Osteoblast (primary cell): ENCODE results near the gene BDKRB2. TPM values are rescaled to one million over a fixed set of nuclear protein-coding genes. Genes with fewer than 3 reads are reported as not detected.

Experiments used
- DNase-seq: peaks from one replicate; pipeline ENCODE4 v3.0.0; 2011; ENCODE audit warnings: low spot score, mixed read lengths; ENCODE audit not compliant: insufficient read length; ENCODE audit errors: missing footprints
- H2AFZ ChIP-seq: 2 replicates; pipeline ENCODE4 v1.6.0; 2011; ENCODE audit warnings: mild to moderate bottlenecking, low read length
- H3K27ac ChIP-seq: 2 replicates; pipeline ENCODE4 v1.5.1; 2011; ENCODE audit warnings: mild to moderate bottlenecking, low read depth, low read length, moderate library complexity
- H3K27me3 ChIP-seq: 2 replicates; pipeline ENCODE4 v1.6.0; 2012; ENCODE audit warnings: mild to moderate bottlenecking, control low read depth, inconsistent platforms, low read length, moderate library complexity; ENCODE audit not compliant: insufficient read depth
- H3K36me3 ChIP-seq: 2 replicates; pipeline ENCODE4 v1.5.1; 2011; ENCODE audit warnings: mild to moderate bottlenecking, low read length, control low read depth, moderate library complexity; ENCODE audit not compliant: insufficient read depth
- H3K4me1 ChIP-seq: 2 replicates; pipeline ENCODE4 v1.5.1; 2011; ENCODE audit warnings: mild to moderate bottlenecking, low read length, control low read depth, moderate library complexity; ENCODE audit not compliant: insufficient read depth
- H3K4me2 ChIP-seq: 2 replicates; pipeline ENCODE4 v1.6.0; 2011; ENCODE audit warnings: mild to moderate bottlenecking, low read length; ENCODE audit not compliant: insufficient read depth
- H3K4me3 ChIP-seq: fragments of 200-600 bp; sonication (generic); 3 replicates; pipeline ENCODE4 v1.5.1; 2012; ENCODE audit warnings: mild to moderate bottlenecking, low read length, inconsistent platforms; ENCODE audit not compliant: insufficient read depth
- H3K79me2 ChIP-seq: 2 replicates; pipeline ENCODE4 v1.6.0; 2012; ENCODE audit warnings: mild to moderate bottlenecking, low read length, control low read depth, inconsistent platforms; ENCODE audit not compliant: insufficient read depth
- H3K9me3 ChIP-seq: 2 replicates; pipeline ENCODE4 v1.5.1; 2011; ENCODE audit warnings: low read depth, low read length, control low read depth
- H4K20me1 ChIP-seq: 2 replicates; pipeline ENCODE4 v1.6.0; 2012; ENCODE audit warnings: mild to moderate bottlenecking, low read length, control low read depth; ENCODE audit not compliant: insufficient read depth
- CTCF ChIP-seq: IDR thresholded peaks from 2 replicates; pipeline ENCODE4 v1.5.1; 2011; ENCODE audit warnings: mild to moderate bottlenecking, low read depth, low read length, moderate library complexity; ENCODE audit errors: extremely low read depth
- total RNA-seq: library from RNA; depleted of rRNA; stranded (reverse); fragments of >200 nt; gene quantifications from 2 replicates; pipeline ENCODE4 v1.2.3, GENCODE V29; 2012

The BDKRB2 gene
- total RNA-seq, 1 donor = 7.6 TPM

GRCh38 chr14:96215452-96216244 is 11.0 kb downstream of the BDKRB2 start:
- DNase-seq = no peak
- no peak for TF ChIP-seq CTCF
- H4K20me1 ChIP-seq = peaks cover 6% of the 10 kb centered on the region
- H3K4me2 ChIP-seq = no peak overlapping the region
- H3K4me1 ChIP-seq = peaks cover 3% of the 10 kb centered on the region
- no peak overlapping the region for H3K4me3 ChIP-seq
- peaks cover 7% of the 10 kb centered on the region for H3K9me3 ChIP-seq
- no peak overlapping the region for H3K27ac ChIP-seq
- H2AFZ ChIP-seq = no peak overlapping the region
- peaks cover 13% of the 10 kb centered on the region for H3K36me3 ChIP-seq
- no peaks in the 10 kb centered on the region for H3K79me2 ChIP-seq
- no peaks in the 10 kb centered on the region for H3K27me3 ChIP-seq

- Histone ChIP-seq H3K4me2 (no peak overlapping the region), H3K36me3 (peaks cover 11% of the 10 kb centered on the region), H3K79me2 (no peaks in the 10 kb centered on the region), H4K20me1 (peaks cover 6% of the 10 kb centered on the region), H3K9me3 (peaks cover 5% of the 10 kb centered on the region), H3K27me3 (no peaks in the 10 kb centered on the region), H3K27ac (no peak overlapping the region), H2AFZ (no peak overlapping the region), H3K4me1 (peaks cover 3% of the 10 kb centered on the region), H3K4me3 (no peak overlapping the region)
- no peak for TF ChIP-seq CTCF
- DNase-seq = no peak
Measured at GRCh38 chr14:96216627-96217026, 12.0 kb downstream of the BDKRB2 start.

- Histone ChIP-seq H3K79me2 (no peaks in the 10 kb centered on the region), H3K36me3 (peaks cover 8% of the 10 kb centered on the region), H3K4me2 (no peak overlapping the region), H3K27ac (no peak overlapping the region), H4K20me1 (peaks cover 6% of the 10 kb centered on the region), H3K4me1 (peaks cover 3% of the 10 kb centered on the region), H3K9me3 (peaks cover 2% of the 10 kb centered on the region), H3K27me3 (no peaks in the 10 kb centered on the region), H3K4me3 (no peak overlapping the region), H2AFZ (no peak overlapping the region)
- no peak for TF ChIP-seq CTCF
- DNase-seq = no peak
Measured at GRCh38 chr14:96217376-96217913, 12.8 kb downstream of the BDKRB2 start.

- Histone ChIP-seq H3K27ac (no peak overlapping the region), H3K4me1 (peaks cover 9% of the 10 kb centered on the region), H3K9me3 (no peaks in the 10 kb centered on the region), H2AFZ (no peak overlapping the region), H3K79me2 (no peaks in the 10 kb centered on the region), H3K36me3 (peaks cover 2% of the 10 kb centered on the region), H3K4me3 (no peak overlapping the region), H3K27me3 (no peaks in the 10 kb centered on the region), H3K4me2 (no peak overlapping the region), H4K20me1 (peaks cover 3% of the 10 kb centered on the region)
- TF ChIP-seq CTCF = no peak
- no peak for DNase-seq
Measured at GRCh38 chr14:96221109-96221650, 16.5 kb downstream of the BDKRB2 start.
